ENCODE data around the gene HTR6.

Gene HTR6

GRCh38 chr1:19715334-19716203 is 50.9 kb downstream of the HTR6 start:
- DNase-seq (ENCODE audit: low read depth in 2 of 3, low spot score in 2 of 3), result peak; percentile 72 to 79 (median 72)

- DNase-seq (ENCODE audit: low read depth in 2 of 3, low spot score in 2 of 3), result no peak
These were observed 52.8 kb downstream of the HTR6 start for GRCh38 chr1:19717467-19717866.

GRCh38 chr1:19720174-19720573 is 55.5 kb downstream of the HTR6 start:
- no peak for DNase-seq (ENCODE audit: low read depth in 2 of 3, low spot score in 2 of 3)

- no peak for DNase-seq (ENCODE audit: low read depth in 2 of 3, low spot score in 2 of 3)
These were observed 56.3 kb downstream of the HTR6 start for GRCh38 chr1:19720973-19721372.

- DNase-seq (ENCODE audit: low read depth in 2 of 3, low spot score in 2 of 3), result no peak
These were observed 59.2 kb downstream of the HTR6 start for GRCh38 chr1:19723874-19724273.

GRCh38 chr1:19725606-19726005 is 60.9 kb downstream of the HTR6 start:
- DNase-seq (ENCODE audit: low read depth in 2 of 3, low spot score in 2 of 3), result no peak

- no peak for DNase-seq (ENCODE audit: low read depth in 2 of 3, low spot score in 2 of 3)
These were observed 63.9 kb downstream of the HTR6 start for GRCh38 chr1:19728413-19729145.

GRCh38 chr1:19730232-19730631 is 65.6 kb downstream of the HTR6 start:
- no peak for DNase-seq (ENCODE audit: low read depth in 2 of 3, low spot score in 2 of 3)

Data from activated CD8-positive, alpha-beta memory T cell treated with anti-CD3 and anti-CD28 coated beads for 48 hours (primary cell).